SK-MEL-5 (cell line): ENCODE measurements around the gene GGCT. TPM values are rescaled to one million over a fixed set of nuclear protein-coding genes. Genes with fewer than 3 reads are reported as not detected.

ENCODE experiments used
- DNase-seq: peaks from one replicate; pipeline ENCODE4 v3.0.0-alpha.2; 2016; ENCODE audit warnings: low read depth, low spot score
- in situ Hi-C: cut with HindIII; loops from 2 replicates; pipeline ENCODE4 v1.10.0; 2016; ENCODE audit warnings: low sequenced_read_pairs, high pct_unique_total_duplicates, low pct_unique_long_range_greater_than_20kb
- total RNA-seq: library from RNA; depleted of rRNA; stranded (reverse); fragments of >200 nt; shearing (Covaris generic); gene quantifications from 2 replicates; pipeline ENCODE4 v1.2.3, GENCODE V29; 2014

Gene GGCT
- total RNA-seq, 1 experiment from 2014 or later, result 143 TPM

- in situ Hi-C loops, result no loop called here
- DNase-seq, result no peak
These were observed 32.4 kb downstream of the GGCT start for GRCh38 chr7:30472081-30472783.

- in situ Hi-C loops, result no loop called here
- no peak for DNase-seq
These were observed 33.4 kb downstream of the GGCT start for GRCh38 chr7:30471205-30471604.

GRCh38 chr7:30470771-30471170, 33.9 kb downstream of the GGCT start:
- no peak for DNase-seq
- in situ Hi-C loops, result no loop called here

GRCh38 chr7:30470163-30470770, 34.4 kb downstream of the GGCT start:
- no peak for DNase-seq
- in situ Hi-C loops, result no loop called here

GRCh38 chr7:30469303-30469702, 35.3 kb downstream of the GGCT start:
- in situ Hi-C loops, result no loop called here
- peak; percentile 93 for DNase-seq

GRCh38 chr7:30468791-30469190, 35.8 kb downstream of the GGCT start:
- in situ Hi-C loops, result no loop called here
- no peak for DNase-seq

- DNase-seq, result no peak
- in situ Hi-C loops, result no loop called here
These were observed 36.6 kb downstream of the GGCT start for GRCh38 chr7:30468041-30468440.

GRCh38 chr7:30467271-30467670, 37.4 kb downstream of the GGCT start:
- in situ Hi-C loops, result no loop called here
- DNase-seq, result no peak

GRCh38 chr7:30466266-30466665, 38.4 kb downstream of the GGCT start:
- no peak for DNase-seq
- in situ Hi-C loops, result no loop called here

GRCh38 chr7:30465811-30466180, 38.8 kb downstream of the GGCT start:
- DNase-seq, result no peak
- in situ Hi-C loops, result no loop called here

GRCh38 chr7:30465046-30465810, 39.4 kb downstream of the GGCT start:
- in situ Hi-C loops, result no loop called here

GRCh38 chr7:30464231-30464671, 40.4 kb downstream of the GGCT start:
- in situ Hi-C loops, result no loop called here
- no peak for DNase-seq

More at GRCh38 chr7:30465046-30465810, 39.4 kb downstream of the GGCT start:
- DNase-seq, result no peak

- no peak for DNase-seq
- in situ Hi-C loops, result no loop called here
These were observed 41.1 kb downstream of the GGCT start for GRCh38 chr7:30463405-30464145.

- in situ Hi-C loops, result no loop called here
- no peak for DNase-seq
These were observed 42.5 kb downstream of the GGCT start for GRCh38 chr7:30462179-30462578.

- in situ Hi-C loops, result no loop called here
- no peak for DNase-seq
These were observed 44.4 kb downstream of the GGCT start for GRCh38 chr7:30460246-30460633.

GRCh38 chr7:30459591-30460245, 44.9 kb downstream of the GGCT start:
- no peak for DNase-seq
- in situ Hi-C loops, result no loop called here

GRCh38 chr7:30458311-30458710, 46.3 kb downstream of the GGCT start:
- DNase-seq, result no peak
- in situ Hi-C loops, result no loop called here

- in situ Hi-C loops, result no loop called here
- DNase-seq, result no peak
These were observed 50.7 kb downstream of the GGCT start for GRCh38 chr7:30453921-30454320.
